Measurements from ENCODE around the gene CD300LD.

The CD300LD gene

GRCh38 chr17:74582633-74583032, 9.4 kb downstream of the CD300LD start:
- no peak overlapping the region for H4K8ac ChIP-seq (ENCODE audit: low read depth, low read length)
- H3K4ac ChIP-seq (ENCODE audit: low read depth, low read length) = no peak overlapping the region
- no peaks in the 10 kb centered on the region for H3K79me2 ChIP-seq (ENCODE audit: control insufficient read depth, insufficient read depth, low read length, poor library complexity)
- H2AFZ ChIP-seq (ENCODE audit: insufficient read depth, low read length, poor library complexity) = no peak overlapping the region
- no peak overlapping the region for H2BK120ac ChIP-seq (ENCODE audit: insufficient read depth, low read length, poor library complexity)
- no peaks in the 10 kb centered on the region for H3K79me1 ChIP-seq (ENCODE audit: low read length)
- H2AK5ac ChIP-seq (ENCODE audit: low read length) = no peak overlapping the region
- no peaks in the 10 kb centered on the region for H3K4me1 ChIP-seq (ENCODE audit: control insufficient read depth in 1 of 2, insufficient read depth in 2 of 2, low read length in 2 of 2)
- DNase-seq = no peak
- no peak overlapping the region for H3K4me2 ChIP-seq (ENCODE audit: low read length)
- H4K91ac ChIP-seq (ENCODE audit: low read depth, low read length) = no peak overlapping the region
- H3K18ac ChIP-seq (ENCODE audit: low read length) = no peak overlapping the region
- H3K9me3 ChIP-seq (ENCODE audit: insufficient read depth, low read depth, low read length) = peaks cover 18% of the 10 kb centered on the region
- H3K27ac ChIP-seq (ENCODE audit: low read depth, low read length) = no peak overlapping the region
- no peaks in the 10 kb centered on the region for H3K27me3 ChIP-seq (ENCODE audit: insufficient read depth, low read length)
- H2BK12ac ChIP-seq (ENCODE audit: low read length) = no peak overlapping the region
- H3K4me3 ChIP-seq (ENCODE audit: low read depth, low read length) = no peak overlapping the region
- H2BK5ac ChIP-seq (ENCODE audit: low read depth, low read length, poor library complexity) = no peak overlapping the region
- H3K23ac ChIP-seq (ENCODE audit: low read length) = no peak overlapping the region
- H3K36me3 ChIP-seq (ENCODE audit: control insufficient read depth in 1 of 2, insufficient read depth in 2 of 2, low read length in 2 of 2) = no peaks in the 10 kb centered on the region
- no CpG with 5 or more reads among the region's 10 CpGs for WGBS (ENCODE audit: extremely low coverage, insufficient coverage, insufficient read length)
- no peak overlapping the region for H3K9ac ChIP-seq (ENCODE audit: low read length)
- no peak overlapping the region for H3K14ac ChIP-seq (ENCODE audit: low read length)
- no peak overlapping the region for H4K12ac ChIP-seq (ENCODE audit: low read depth, low read length)

DNA sequence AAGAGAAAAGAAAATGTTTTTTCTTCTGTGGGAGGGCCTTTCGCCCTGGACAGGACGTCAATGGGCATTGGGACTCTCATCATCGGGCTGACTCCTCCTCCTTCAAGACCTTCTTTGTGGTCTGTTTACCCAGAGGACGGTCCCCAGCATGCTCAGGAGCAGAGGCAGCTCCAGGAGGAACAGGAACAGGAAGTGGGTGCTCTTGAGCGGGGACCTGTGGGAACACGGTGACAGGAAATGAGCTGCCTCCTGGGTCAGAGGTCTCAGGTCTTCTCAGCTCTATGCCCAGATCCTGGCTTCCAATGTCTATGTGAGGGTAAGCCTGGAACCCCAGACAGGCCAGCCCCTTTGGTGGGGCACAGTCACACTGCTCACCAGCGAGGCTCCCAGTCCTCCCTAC, 12.2 kb downstream of the CD300LD start:
- no peak overlapping the region for H4K12ac ChIP-seq (ENCODE audit: low read depth, low read length)
- no peak overlapping the region for H2AFZ ChIP-seq (ENCODE audit: insufficient read depth, low read length, poor library complexity)
- H3K4me3 ChIP-seq (ENCODE audit: low read depth, low read length) = no peak overlapping the region
- H3K27ac ChIP-seq (ENCODE audit: low read depth, low read length) = no peak overlapping the region
- H3K27me3 ChIP-seq (ENCODE audit: insufficient read depth, low read length) = no peaks in the 10 kb centered on the region
- H3K4ac ChIP-seq (ENCODE audit: low read depth, low read length) = no peak overlapping the region
- H3K4me2 ChIP-seq (ENCODE audit: low read length) = no peak overlapping the region
- DNase-seq = no peak
- peaks cover 16% of the 10 kb centered on the region for H3K9me3 ChIP-seq (ENCODE audit: insufficient read depth, low read depth, low read length)
- H2AK5ac ChIP-seq (ENCODE audit: low read length) = no peak overlapping the region
- no peak overlapping the region for H3K18ac ChIP-seq (ENCODE audit: low read length)
- no peaks in the 10 kb centered on the region for H3K79me1 ChIP-seq (ENCODE audit: low read length)
- WGBS (ENCODE audit: extremely low coverage, insufficient coverage, insufficient read length) = no CpG with 5 or more reads among the region's 7 CpGs
- H3K14ac ChIP-seq (ENCODE audit: low read length) = no peak overlapping the region
- no peak overlapping the region for H4K91ac ChIP-seq (ENCODE audit: low read depth, low read length)
- H2BK12ac ChIP-seq (ENCODE audit: low read length) = no peak overlapping the region
- no peaks in the 10 kb centered on the region for H3K4me1 ChIP-seq (ENCODE audit: control insufficient read depth in 1 of 2, insufficient read depth in 2 of 2, low read length in 2 of 2)
- H2BK5ac ChIP-seq (ENCODE audit: low read depth, low read length, poor library complexity) = no peak overlapping the region
- H3K23ac ChIP-seq (ENCODE audit: low read length) = no peak overlapping the region
- H4K8ac ChIP-seq (ENCODE audit: low read depth, low read length) = no peak overlapping the region
- no peaks in the 10 kb centered on the region for H3K79me2 ChIP-seq (ENCODE audit: control insufficient read depth, insufficient read depth, low read length, poor library complexity)
- H3K9ac ChIP-seq (ENCODE audit: low read length) = no peak overlapping the region
- H3K36me3 ChIP-seq (ENCODE audit: control insufficient read depth in 1 of 2, insufficient read depth in 2 of 2, low read length in 2 of 2) = no peaks in the 10 kb centered on the region
- H2BK120ac ChIP-seq (ENCODE audit: insufficient read depth, low read length, poor library complexity) = no peak overlapping the region

GRCh38 chr17:74578979-74579378, 13.1 kb downstream of the CD300LD start:
- no peak overlapping the region for H2BK12ac ChIP-seq (ENCODE audit: low read length)
- no peak overlapping the region for H3K4me3 ChIP-seq (ENCODE audit: low read depth, low read length)
- WGBS (ENCODE audit: extremely low coverage, insufficient coverage, insufficient read length) = no CpG with 5 or more reads among the region's 9 CpGs

GRCh38 chr17:74574489-74575142, 17.5 kb downstream of the CD300LD start:
- no CpG with 5 or more reads among the region's 5 CpGs for WGBS (ENCODE audit: extremely low coverage, insufficient coverage, insufficient read length)

More at GRCh38 chr17:74578979-74579378, 13.1 kb downstream of the CD300LD start:
- no peaks in the 10 kb centered on the region for H3K79me2 ChIP-seq (ENCODE audit: control insufficient read depth, insufficient read depth, low read length, poor library complexity)
- no peaks in the 10 kb centered on the region for H3K79me1 ChIP-seq (ENCODE audit: low read length)
- no peak for DNase-seq
- H4K8ac ChIP-seq (ENCODE audit: low read depth, low read length) = no peak overlapping the region
- H3K4me2 ChIP-seq (ENCODE audit: low read length) = no peak overlapping the region
- H3K9ac ChIP-seq (ENCODE audit: low read length) = no peak overlapping the region
- H3K18ac ChIP-seq (ENCODE audit: low read length) = no peak overlapping the region
- H3K9me3 ChIP-seq (ENCODE audit: insufficient read depth, low read depth, low read length) = peaks cover 9% of the 10 kb centered on the region
- H3K27me3 ChIP-seq (ENCODE audit: insufficient read depth, low read length) = no peaks in the 10 kb centered on the region
- no peak overlapping the region for H3K14ac ChIP-seq (ENCODE audit: low read length)
- no peak overlapping the region for H4K12ac ChIP-seq (ENCODE audit: low read depth, low read length)
- no peak overlapping the region for H2BK120ac ChIP-seq (ENCODE audit: insufficient read depth, low read length, poor library complexity)
- no peak overlapping the region for H3K27ac ChIP-seq (ENCODE audit: low read depth, low read length)
- no peak overlapping the region for H2BK5ac ChIP-seq (ENCODE audit: low read depth, low read length, poor library complexity)
- no peak overlapping the region for H4K91ac ChIP-seq (ENCODE audit: low read depth, low read length)
- H3K4me1 ChIP-seq (ENCODE audit: control insufficient read depth in 1 of 2, insufficient read depth in 2 of 2, low read length in 2 of 2) = no peaks in the 10 kb centered on the region
- no peak overlapping the region for H3K4ac ChIP-seq (ENCODE audit: low read depth, low read length)
- H3K36me3 ChIP-seq (ENCODE audit: control insufficient read depth in 1 of 2, insufficient read depth in 2 of 2, low read length in 2 of 2) = no peaks in the 10 kb centered on the region
- H2AK5ac ChIP-seq (ENCODE audit: low read length) = no peak overlapping the region
- H3K23ac ChIP-seq (ENCODE audit: low read length) = no peak overlapping the region
- no peak overlapping the region for H2AFZ ChIP-seq (ENCODE audit: insufficient read depth, low read length, poor library complexity)

More at GRCh38 chr17:74574489-74575142, 17.5 kb downstream of the CD300LD start:
- Histone ChIP-seq H3K4me3 (ENCODE audit: low read depth, low read length) (no peak overlapping the region), H2BK12ac (ENCODE audit: low read length) (no peak overlapping the region), H3K36me3 (ENCODE audit: control insufficient read depth in 1 of 2, insufficient read depth in 2 of 2, low read length in 2 of 2) (no peaks in the 10 kb centered on the region), H3K4me1 (ENCODE audit: control insufficient read depth in 1 of 2, insufficient read depth in 2 of 2, low read length in 2 of 2) (no peaks in the 10 kb centered on the region), H3K79me1 (ENCODE audit: low read length) (no peaks in the 10 kb centered on the region), H3K27me3 (ENCODE audit: insufficient read depth, low read length) (no peaks in the 10 kb centered on the region), H3K9me3 (ENCODE audit: insufficient read depth, low read depth, low read length) (no peaks in the 10 kb centered on the region), H4K91ac (ENCODE audit: low read depth, low read length) (no peak overlapping the region), H2AFZ (ENCODE audit: insufficient read depth, low read length, poor library complexity) (no peak overlapping the region), H2BK5ac (ENCODE audit: low read depth, low read length, poor library complexity) (no peak overlapping the region), H4K12ac (ENCODE audit: low read depth, low read length) (no peak overlapping the region), H2BK120ac (ENCODE audit: insufficient read depth, low read length, poor library complexity) (no peak overlapping the region), H4K8ac (ENCODE audit: low read depth, low read length) (no peak overlapping the region), H3K4ac (ENCODE audit: low read depth, low read length) (no peak overlapping the region), H3K4me2 (ENCODE audit: low read length) (no peak overlapping the region), H3K9ac (ENCODE audit: low read length) (no peak overlapping the region), H3K23ac (ENCODE audit: low read length) (no peak overlapping the region), H3K14ac (ENCODE audit: low read length) (no peak overlapping the region), H3K27ac (ENCODE audit: low read depth, low read length) (no peak overlapping the region), H2AK5ac (ENCODE audit: low read length) (no peak overlapping the region), H3K79me2 (ENCODE audit: control insufficient read depth, insufficient read depth, low read length, poor library complexity) (no peaks in the 10 kb centered on the region), H3K18ac (ENCODE audit: low read length) (no peak overlapping the region)
- no peak for DNase-seq

All from trophoblast cell (in vitro differentiated cells and primary cell).